NOMO-1 treated with dmso at 0.1 percent for 144 hours (cell line): ENCODE data around the gene HAPLN1.
"Not testable (repeated sequence)": the region's sequence is repeated elsewhere in the genome, so short reads cannot be mapped to it uniquely, and the experiment has no call there.

Experiments
- DNase-seq: peaks from one replicate; lab custom pipeline; 2025; ENCODE audit not compliant: unreplicated experiment; lab: John Stamatoyannopoulos, UW

Gene HAPLN1

GRCh38 chr5:83720836-83721537 lies at the start of gene HAPLN1:
Gene HAPLN1, minus strand, starts transcription at chr5:83720855. Its CDS starts 47,332 bp downstream, at chr5:83673523.
- DNase-seq: no peak

DNA sequence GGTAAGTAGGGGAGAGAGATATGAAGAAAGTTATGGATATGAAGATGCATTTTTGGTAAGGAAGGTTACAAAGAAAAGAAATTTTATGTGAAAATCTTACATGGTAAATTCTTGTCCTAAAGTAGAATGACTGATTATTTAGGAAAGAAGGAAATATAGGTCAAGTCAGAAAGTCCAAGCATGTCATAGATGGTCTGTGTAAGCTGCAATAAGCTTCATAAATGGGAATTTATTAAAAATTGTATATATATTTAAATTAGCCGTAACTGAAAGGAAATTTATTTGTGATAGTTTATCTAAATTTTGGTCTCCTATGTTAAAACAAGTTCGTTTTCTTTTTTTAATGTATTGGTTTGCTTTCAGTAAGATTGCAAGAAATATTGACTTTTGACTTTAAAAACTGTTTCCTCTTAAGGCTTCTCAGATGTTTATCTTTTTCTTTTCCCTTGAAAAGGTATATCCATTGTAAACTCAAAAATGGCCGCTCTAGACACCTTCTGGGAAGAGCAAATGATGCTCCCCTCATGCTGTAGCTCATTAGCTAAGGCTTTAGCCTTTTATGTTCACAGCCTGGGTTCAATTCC lies 46.8 kb upstream of the HAPLN1 start:
- no peak for DNase-seq

GRCh38 chr5:83764101-83764500 lies 43.4 kb upstream of the HAPLN1 start:
- DNase-seq: no peak

GRCh38 chr5:83760579-83760978 lies 39.9 kb upstream of the HAPLN1 start:
- no peak for DNase-seq

GRCh38 chr5:83752700-83753099 lies 32.0 kb upstream of the HAPLN1 start:
- DNase-seq: no peak

- DNase-seq: no peak
Observed at GRCh38 chr5:83751201-83751600, 30.5 kb upstream of the HAPLN1 start.

DNA sequence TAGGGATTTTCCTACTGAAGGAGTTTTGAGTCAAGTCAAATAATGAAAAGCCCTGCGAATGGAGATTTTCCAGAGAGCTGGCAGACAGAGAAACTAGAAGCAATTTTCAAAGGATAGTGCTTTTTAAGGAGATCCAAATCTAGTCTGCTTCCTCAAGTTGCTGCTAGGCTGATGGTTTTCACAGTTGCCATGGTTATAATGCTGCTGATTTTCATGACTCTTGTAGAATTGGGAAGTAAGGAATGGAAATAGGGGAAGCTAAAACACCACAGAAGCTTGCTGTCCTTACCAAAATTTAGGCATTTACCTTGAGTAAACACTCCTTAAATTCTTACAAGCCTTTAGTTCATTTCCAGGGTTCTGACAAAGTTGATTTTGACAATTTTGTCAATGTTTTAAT lies 30.1 kb upstream of the HAPLN1 start:
- peak; percentile 35 for DNase-seq

- DNase-seq: no peak
Observed at GRCh38 chr5:83745816-83746215, 25.2 kb upstream of the HAPLN1 start.

- peak; percentile 87 for DNase-seq
Observed at GRCh38 chr5:83744821-83745220, 24.2 kb upstream of the HAPLN1 start.

DNA sequence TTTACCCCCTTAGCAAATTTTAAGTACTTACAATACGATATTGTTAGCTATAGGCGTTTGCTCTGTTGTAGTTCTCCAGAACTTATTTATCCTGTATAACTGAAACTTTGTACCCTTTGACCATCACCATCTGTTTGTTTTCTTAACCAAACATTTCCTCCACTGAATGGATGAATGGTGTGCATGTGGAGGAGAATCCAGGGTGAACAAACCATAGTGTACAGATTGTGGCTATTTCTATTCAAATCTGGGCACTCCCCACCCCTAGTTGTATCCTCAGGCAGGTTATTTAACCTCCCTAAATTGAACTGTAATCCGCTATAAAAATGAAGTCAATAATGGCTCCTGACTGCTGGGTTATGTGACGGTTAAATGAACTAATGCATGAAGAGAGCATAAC lies 21.4 kb upstream of the HAPLN1 start:
- no peak for DNase-seq

DNA sequence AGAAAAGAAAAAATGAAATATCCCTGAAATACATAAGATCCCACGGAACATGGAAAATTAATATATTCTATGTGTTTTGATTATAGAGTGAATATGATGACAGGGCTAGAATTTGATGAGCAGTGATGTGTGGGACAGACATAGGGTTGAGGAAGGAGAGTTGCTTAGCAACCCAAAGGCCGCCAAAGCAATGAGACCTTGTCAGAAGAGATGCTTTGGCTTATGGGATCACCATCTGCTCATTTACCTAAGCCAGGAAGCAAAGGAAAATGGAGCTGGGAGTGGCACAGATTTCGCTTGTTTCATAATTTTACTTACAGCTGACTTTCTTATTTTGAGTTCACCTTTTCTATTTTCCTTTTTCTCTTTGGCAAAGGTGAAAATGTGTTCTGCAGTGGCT lies 20.9 kb upstream of the HAPLN1 start:
- no peak for DNase-seq

DNA sequence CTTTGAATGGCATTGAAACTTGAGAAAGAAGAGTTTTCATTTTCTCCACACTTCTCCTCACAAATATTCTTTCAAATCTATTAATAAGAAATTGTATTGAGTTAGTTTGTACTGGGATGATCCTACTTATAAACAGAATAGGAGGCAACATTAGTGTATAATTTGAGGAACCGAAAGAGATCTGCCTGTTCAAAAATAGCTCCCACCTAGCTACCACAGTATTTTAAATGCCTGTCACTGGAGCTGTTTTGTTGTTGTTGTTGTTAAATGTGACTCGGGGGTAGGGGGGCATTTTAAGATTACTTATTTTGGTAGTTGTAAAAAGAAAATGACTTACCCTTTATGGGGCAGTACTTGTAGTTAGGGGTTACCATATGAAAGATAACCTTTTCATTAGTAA lies 20.1 kb upstream of the HAPLN1 start:
- DNase-seq: no peak

DNA sequence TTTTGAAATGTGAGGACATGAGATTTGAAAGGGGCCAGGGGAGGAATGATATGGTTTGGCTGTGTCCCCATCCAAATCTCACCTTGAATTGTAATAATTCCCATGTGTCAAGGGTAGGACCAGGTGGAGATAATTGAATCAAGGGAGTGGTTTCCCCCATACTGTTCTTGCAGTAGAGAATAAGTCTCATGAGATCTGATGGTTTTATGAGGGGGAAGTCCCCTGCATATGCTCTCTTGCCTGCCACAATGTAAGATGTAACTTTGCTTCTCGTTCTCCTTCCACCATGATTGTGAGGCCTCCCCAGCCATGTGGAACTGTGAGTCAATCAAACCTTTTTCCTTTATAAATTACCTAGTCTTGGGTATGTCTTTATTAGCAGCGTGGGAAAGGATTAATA lies 15.5 kb upstream of the HAPLN1 start:
- not testable (repeated sequence) for DNase-seq

- DNase-seq: not testable (repeated sequence)
Observed at GRCh38 chr5:83735058-83735457, 14.4 kb upstream of the HAPLN1 start.

- DNase-seq: peak; percentile 73
Observed at GRCh38 chr5:83731638-83732037, 11.0 kb upstream of the HAPLN1 start.

GRCh38 chr5:83729362-83729761 lies 8.7 kb upstream of the HAPLN1 start:
- no peak for DNase-seq

DNA sequence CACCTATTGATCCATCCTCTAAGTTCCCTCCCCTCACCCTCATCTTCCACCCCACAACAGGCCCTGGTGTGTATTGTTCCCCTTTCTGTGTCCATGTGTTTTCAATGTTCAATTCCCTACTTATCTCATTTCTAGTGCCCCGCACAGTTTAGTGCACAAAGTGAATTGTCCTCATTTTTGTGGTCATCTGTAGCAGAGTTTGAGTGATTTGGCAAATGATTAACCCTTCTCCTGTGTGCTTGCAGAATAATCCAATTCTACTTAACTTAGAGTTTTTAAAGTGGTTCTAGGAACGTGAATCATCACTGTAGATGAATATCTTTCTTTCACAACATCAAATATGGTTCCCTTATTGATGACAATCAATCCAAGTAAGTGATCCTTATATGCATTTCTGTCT lies 6.3 kb upstream of the HAPLN1 start:
- DNase-seq: no peak

DNA sequence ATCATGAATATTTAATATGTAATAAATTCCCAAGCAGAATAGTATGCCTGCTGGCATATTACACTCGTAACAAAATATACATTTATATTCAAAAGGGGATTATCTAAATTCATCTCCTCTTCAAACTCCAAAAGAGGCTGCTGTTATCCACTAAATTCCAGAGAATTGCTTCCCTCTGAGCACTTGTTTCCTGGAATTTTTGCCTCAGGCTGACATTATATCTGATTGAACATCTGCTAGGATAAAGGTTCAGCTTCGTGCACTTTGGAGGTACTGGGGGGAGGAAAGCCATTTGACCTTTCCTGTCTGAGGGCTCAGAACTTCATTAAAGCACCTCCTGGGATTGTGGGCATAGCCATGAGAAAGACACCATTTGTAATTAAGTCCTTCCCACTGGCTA lies 4.3 kb upstream of the HAPLN1 start:
- no peak for DNase-seq

- no peak for DNase-seq
Observed at GRCh38 chr5:83724001-83724400, 3.3 kb upstream of the HAPLN1 start.

DNA sequence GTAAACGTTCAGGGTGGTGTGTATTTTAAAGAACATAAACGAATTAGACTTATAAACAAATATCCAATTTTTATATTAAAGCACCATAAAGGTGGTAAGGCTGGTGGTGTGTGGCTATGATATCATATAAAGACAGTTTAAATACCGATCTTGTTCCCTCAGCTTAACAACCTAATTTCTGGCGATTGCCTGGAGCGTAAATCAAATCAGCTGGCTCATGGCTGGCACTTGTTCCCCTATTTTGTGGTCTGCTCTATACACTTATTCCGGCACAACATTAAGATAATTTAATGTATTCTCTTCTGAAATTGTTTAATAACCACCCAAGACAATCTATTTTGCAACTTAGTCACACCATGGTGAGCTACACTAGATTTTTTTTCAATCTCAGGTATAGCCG lies 2.4 kb upstream of the HAPLN1 start:
- no peak for DNase-seq

- DNase-seq: peak; percentile 49
Observed at GRCh38 chr5:83721953-83722901, 1.6 kb upstream of the HAPLN1 start.
